Measurements from ENCODE around the gene PCK2. TPM values are rescaled to one million over a fixed set of nuclear protein-coding genes. Genes with fewer than 3 reads are reported as not detected.
A peak's percentile ranks its signal among the peaks of the same experiment; 100 is the strongest.

The PCK2 gene
- total and polyA plus RNA-seq, 2 of the 13 experiments (the other 11 are each of a cell fraction or from before 2014, with no cell fraction given), result 129 to 272 TPM

- TF ChIP-seq ZNF20 (CRISPR knock-in tag; IDR thresholded peaks at IDR 0.05), result no peak; the same call in 1 of the 2 replicates
- no peak; the same call in 1 of the 2 replicates for TF ChIP-seq TCF7 (IDR thresholded peaks at IDR 0.05; ENCODE audit: low read depth)
- no peak for TF ChIP-seq PHF21A (CRISPR knock-in tag; IDR thresholded peaks at IDR 0.05)
- TF ChIP-seq JUND (CRISPR knock-in tag; IDR thresholded peaks at IDR 0.05), result no peak
- TF ChIP-seq, protein P1, sequence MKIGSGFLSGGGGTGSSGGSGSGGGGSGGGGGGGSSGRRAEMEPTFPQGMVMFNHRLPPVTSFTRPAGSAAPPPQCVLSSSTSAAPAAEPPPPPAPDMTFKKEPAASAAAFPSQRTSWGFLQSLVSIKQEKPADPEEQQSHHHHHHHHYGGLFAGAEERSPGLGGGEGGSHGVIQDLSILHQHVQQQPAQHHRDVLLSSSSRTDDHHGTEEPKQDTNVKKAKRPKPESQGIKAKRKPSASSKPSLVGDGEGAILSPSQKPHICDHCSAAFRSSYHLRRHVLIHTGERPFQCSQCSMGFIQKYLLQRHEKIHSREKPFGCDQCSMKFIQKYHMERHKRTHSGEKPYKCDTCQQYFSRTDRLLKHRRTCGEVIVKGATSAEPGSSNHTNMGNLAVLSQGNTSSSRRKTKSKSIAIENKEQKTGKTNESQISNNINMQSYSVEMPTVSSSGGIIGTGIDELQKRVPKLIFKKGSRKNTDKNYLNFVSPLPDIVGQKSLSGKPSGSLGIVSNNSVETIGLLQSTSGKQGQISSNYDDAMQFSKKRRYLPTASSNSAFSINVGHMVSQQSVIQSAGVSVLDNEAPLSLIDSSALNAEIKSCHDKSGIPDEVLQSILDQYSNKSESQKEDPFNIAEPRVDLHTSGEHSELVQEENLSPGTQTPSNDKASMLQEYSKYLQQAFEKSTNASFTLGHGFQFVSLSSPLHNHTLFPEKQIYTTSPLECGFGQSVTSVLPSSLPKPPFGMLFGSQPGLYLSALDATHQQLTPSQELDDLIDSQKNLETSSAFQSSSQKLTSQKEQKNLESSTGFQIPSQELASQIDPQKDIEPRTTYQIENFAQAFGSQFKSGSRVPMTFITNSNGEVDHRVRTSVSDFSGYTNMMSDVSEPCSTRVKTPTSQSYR (CRISPR knock-in tag; IDR thresholded peaks at IDR 0.05; ENCODE audit: borderline replicate concordance), result peak; percentile 97; the same call in 1 of the 2 replicates
- TF ChIP-seq ZNF451 (CRISPR knock-in tag; IDR thresholded peaks at IDR 0.05), result peak; percentile 74
- peak; percentile 83 for TF ChIP-seq ZNF775 (CRISPR knock-in tag; IDR thresholded peaks at IDR 0.05; ENCODE audit: borderline replicate concordance)
- no peak for TF ChIP-seq CENPX (CRISPR knock-in tag; IDR thresholded peaks at IDR 0.05)
- TF ChIP-seq GLI4 (CRISPR knock-in tag; IDR thresholded peaks at IDR 0.05; ENCODE audit: borderline replicate concordance), result peak; percentile 99
- TF ChIP-seq ESRRA (CRISPR knock-in tag; IDR thresholded peaks at IDR 0.05; ENCODE audit: low read depth), result peak; percentile 75; the same call in 1 of the 2 replicates
- peak; percentile 61; the same call in 1 of the 2 replicates for TF ChIP-seq MAZ (IDR thresholded peaks at IDR 0.05; ENCODE audit: borderline replicate concordance, low read depth, low read length)
- TF ChIP-seq MAZ (CRISPR knock-in tag; IDR thresholded peaks at IDR 0.05; ENCODE audit: low read depth), result peak; percentile 95
- TF ChIP-seq ZBTB46 (CRISPR knock-in tag; IDR thresholded peaks at IDR 0.05; ENCODE audit: borderline replicate concordance), result no peak
- TF ChIP-seq THRA (CRISPR knock-in tag; IDR thresholded peaks at IDR 0.05; ENCODE audit: borderline replicate concordance), result peak; percentile 87
- TF ChIP-seq SKIL (CRISPR knock-in tag; IDR thresholded peaks at IDR 0.05; ENCODE audit: borderline replicate concordance), result no peak
- TF ChIP-seq DMAP1 (CRISPR knock-in tag; IDR thresholded peaks at IDR 0.05), result peak; percentile 90; the same call in 1 of the 2 replicates
- TF ChIP-seq, protein P2, sequence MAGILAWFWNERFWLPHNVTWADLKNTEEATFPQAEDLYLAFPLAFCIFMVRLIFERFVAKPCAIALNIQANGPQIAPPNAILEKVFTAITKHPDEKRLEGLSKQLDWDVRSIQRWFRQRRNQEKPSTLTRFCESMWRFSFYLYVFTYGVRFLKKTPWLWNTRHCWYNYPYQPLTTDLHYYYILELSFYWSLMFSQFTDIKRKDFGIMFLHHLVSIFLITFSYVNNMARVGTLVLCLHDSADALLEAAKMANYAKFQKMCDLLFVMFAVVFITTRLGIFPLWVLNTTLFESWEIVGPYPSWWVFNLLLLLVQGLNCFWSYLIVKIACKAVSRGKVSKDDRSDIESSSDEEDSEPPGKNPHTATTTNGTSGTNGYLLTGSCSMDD (CRISPR knock-in tag; IDR thresholded peaks at IDR 0.05), result peak; percentile 70; the same call in 1 of the 2 replicates
- TF ChIP-seq ZNF703 (CRISPR knock-in tag; IDR thresholded peaks at IDR 0.05; ENCODE audit: borderline replicate concordance), result no peak
- 0 out of 2 replicates have a peak, but pooled peaks have one; percentile 14 for TF ChIP-seq STAT5B (CRISPR knock-in tag; IDR thresholded peaks at IDR 0.05)
Observed at GRCh38 chr14:24141097-24141880, 47.2 kb downstream of the PCK2 start, which contains the start of gene EMC9 (continued).
